MM.1S (cell line): ENCODE data around the gene SOX13.

Source experiments
- EZH2 ChIP-seq: fragments of 300-600 bp; sonication (generic); optimal IDR thresholded peaks from 2 replicates; pipeline ENCODE3; 2017; ENCODE audit warnings: low read depth, mild to moderate bottlenecking, antibody characterized with exemption, low read length, mixed read lengths
- TF ChIP-seq, protein P1 (sequence below): fragments of 300-600 bp; sonication (generic); IDR thresholded peaks from 2 replicates; pipeline ENCODE4 v1.5.1; 2016; ENCODE audit warnings: antibody characterized with exemption, low read length, mixed read lengths

DNA sequence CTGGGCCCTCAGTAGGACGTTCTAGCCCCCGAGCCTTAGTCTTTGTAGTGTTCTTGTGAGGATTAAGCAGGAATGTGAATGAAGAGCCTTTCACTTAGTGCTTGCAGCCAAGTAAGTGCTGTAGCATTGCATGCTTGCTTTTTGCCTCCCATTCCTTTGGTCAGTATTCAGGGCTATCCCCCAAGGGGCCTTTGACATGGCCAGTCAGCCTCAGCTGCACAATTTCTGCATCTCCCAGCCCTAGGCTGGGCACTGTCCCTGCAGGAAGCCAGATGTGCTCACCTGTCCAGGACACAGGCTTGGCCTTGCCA, 30.5 kb downstream of the SOX13 start:
- TF ChIP-seq, protein P1, sequence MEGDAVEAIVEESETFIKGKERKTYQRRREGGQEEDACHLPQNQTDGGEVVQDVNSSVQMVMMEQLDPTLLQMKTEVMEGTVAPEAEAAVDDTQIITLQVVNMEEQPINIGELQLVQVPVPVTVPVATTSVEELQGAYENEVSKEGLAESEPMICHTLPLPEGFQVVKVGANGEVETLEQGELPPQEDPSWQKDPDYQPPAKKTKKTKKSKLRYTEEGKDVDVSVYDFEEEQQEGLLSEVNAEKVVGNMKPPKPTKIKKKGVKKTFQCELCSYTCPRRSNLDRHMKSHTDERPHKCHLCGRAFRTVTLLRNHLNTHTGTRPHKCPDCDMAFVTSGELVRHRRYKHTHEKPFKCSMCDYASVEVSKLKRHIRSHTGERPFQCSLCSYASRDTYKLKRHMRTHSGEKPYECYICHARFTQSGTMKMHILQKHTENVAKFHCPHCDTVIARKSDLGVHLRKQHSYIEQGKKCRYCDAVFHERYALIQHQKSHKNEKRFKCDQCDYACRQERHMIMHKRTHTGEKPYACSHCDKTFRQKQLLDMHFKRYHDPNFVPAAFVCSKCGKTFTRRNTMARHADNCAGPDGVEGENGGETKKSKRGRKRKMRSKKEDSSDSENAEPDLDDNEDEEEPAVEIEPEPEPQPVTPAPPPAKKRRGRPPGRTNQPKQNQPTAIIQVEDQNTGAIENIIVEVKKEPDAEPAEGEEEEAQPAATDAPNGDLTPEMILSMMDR, result no peak
- no peak for TF ChIP-seq EZH2
